SU-DHL-6 (cell line): ENCODE data around the gene HS6ST3.

Experiments used
- CTCF ChIP-seq: fragments of 200-600 bp; sonication (generic); IDR thresholded peaks from one replicate; pipeline ENCODE4 v1.5.1; 2017; ENCODE audit warnings: antibody characterized with exemption, mild to moderate bottlenecking, low read length, moderate library complexity; ENCODE audit not compliant: insufficient read depth, poor library complexity, severe bottlenecking
- EZH2phosphoT487 ChIP-seq: fragments of 200-600 bp; sonication (generic), shearing (Covaris generic); conservative IDR thresholded peaks from 2 replicates; pipeline ENCODE4 v1.6.1; 2018; ENCODE audit warnings: mild to moderate bottlenecking, antibody characterized with exemption, low read length, moderate library complexity, mixed read lengths

GRCh38 chr13:96503481-96503880, 413.6 kb downstream of the HS6ST3 start:
- TF ChIP-seq CTCF (no peak), EZH2phosphoT487 (no peak)
